K562 (cell line): ENCODE data around the gene CNIH4. TPM values are rescaled to one million over a fixed set of nuclear protein-coding genes. Genes with fewer than 3 reads are reported as not detected.
A peak's percentile ranks its signal among the peaks of the same experiment; 100 is the strongest.

ENCODE experiments used
- ADNP ChIP-seq: fragments of 200-800 bp; sonication (Bioruptor generic); IDR thresholded peaks from 2 replicates; pipeline ENCODE4 v1.6.1; 2016; ENCODE audit warnings: missing genetic modification characterization, missing compliant biosample characterization
- ARHGAP35 ChIP-seq: fragments of 450-650 bp; IDR thresholded peaks from 2 replicates; pipeline ENCODE4 v1.6.1; 2018; ENCODE audit not compliant: partially characterized antibody
- ARID3A ChIP-seq: IDR thresholded peaks from 2 replicates; pipeline ENCODE4 v1.6.1; 2012; ENCODE audit warnings: low read depth, low read length, improper control_type of control experiment, borderline replicate concordance
- CC2D1A ChIP-seq: fragments of 450-650 bp; IDR thresholded peaks from 2 replicates; pipeline ENCODE4 v1.6.1; 2017; ENCODE audit warnings: mild to moderate bottlenecking
- FOXJ3 ChIP-seq: sonication (generic); formaldehyde crosslinking; IDR thresholded peaks from 2 replicates; pipeline ENCODE4 v1.4.0; 2020; ENCODE audit warnings: mild to moderate bottlenecking, missing genetic modification reagents
- GTF3C2 ChIP-seq: IDR thresholded peaks from 3 replicates; pipeline ENCODE4 v1.6.1; 2011; ENCODE audit warnings: borderline replicate concordance, mild to moderate bottlenecking, moderate library complexity; ENCODE audit not compliant: insufficient read length; ENCODE audit errors: extremely low read depth
- HNRNPLL ChIP-seq: fragments of 200-400 bp; formaldehyde crosslinking; IDR thresholded peaks from 2 replicates; pipeline ENCODE4 v1.6.1; 2017; ENCODE audit warnings: low read length, low read depth, mild to moderate bottlenecking; ENCODE audit not compliant: poor library complexity, severe bottlenecking
- IFI16 ChIP-seq: fragments of 250-450 bp; sonication (Bioruptor Pico); IDR thresholded peaks from 2 replicates; pipeline ENCODE4 v2.1.2; 2022; ENCODE audit warnings: mild to moderate bottlenecking, inconsistent platforms
- JUNB ChIP-seq: fragments of 450-650 bp; formaldehyde crosslinking; conservative IDR thresholded peaks from 2 replicates; pipeline ENCODE4 v1.4.0; 2020; ENCODE audit warnings: mild to moderate bottlenecking
- NEUROD1 ChIP-seq: fragments of 150-350 bp; IDR thresholded peaks from 2 replicates; pipeline ENCODE4 v1.6.1; 2014; ENCODE audit warnings: borderline replicate concordance, low read length, low read depth; ENCODE audit not compliant: partially characterized antibody
- POLR3G ChIP-seq: IDR thresholded peaks from 2 replicates; pipeline ENCODE4 v1.6.1; 2011; ENCODE audit not compliant: insufficient read length, insufficient replicate concordance; ENCODE audit errors: extremely low read depth
- RCOR1 ChIP-seq, 2 experiments: IDR thresholded peaks; 2 replicates each; pipeline ENCODE4 v1.6.1; 2012; ENCODE audit warnings: low read depth in 2 of 2, low read length in 2 of 2, borderline replicate concordance in 1 of 2, improper control_type of control experiment in 1 of 2
- SRSF9 ChIP-seq: fragments of 200-400 bp; formaldehyde crosslinking; IDR thresholded peaks from 2 replicates; pipeline ENCODE4 v1.6.1; 2017; ENCODE audit warnings: low read depth, low read length, borderline replicate concordance
- ZBTB26 ChIP-seq: fragments of 450-650 bp; formaldehyde crosslinking; IDR thresholded peaks from 2 replicates; pipeline ENCODE4 v1.4.0; 2022; ENCODE audit warnings: missing genetic modification characterization
- ZNF143 ChIP-seq: sonication (generic); formaldehyde crosslinking; IDR thresholded peaks from 2 replicates; pipeline ENCODE4 v1.9.0; 2022; ENCODE audit warnings: mild to moderate bottlenecking, missing genetic modification reagents
- ZNF561 ChIP-seq: fragments of 450-650 bp; formaldehyde crosslinking; conservative IDR thresholded peaks from 2 replicates; pipeline ENCODE4 v1.4.0; 2020; ENCODE audit warnings: mild to moderate bottlenecking, moderate library complexity
- ZNF79 ChIP-seq: fragments of 250-450 bp; sonication (Bioruptor Pico); IDR thresholded peaks from 2 replicates; pipeline ENCODE4 v1.4.0; 2020; ENCODE audit warnings: low read depth, mild to moderate bottlenecking, moderate library complexity
- polyA plus RNA-seq, 8 experiments: library from polyadenylated mRNA; depleted of rRNA in 4 of 8; stranded (reverse) in 5 of 8; unstranded in 3 of 8; fragments of >200 nt; fragmentation: Nextera tagmentation in 2 of 8; fragmentation: Illumina TruSeq in 1 of 8; extraction: Ambion mirVana in 2 of 8; extraction: Trizol in 1 of 8; gene quantifications; 2 replicates each; pipeline versions ENCODE4 v1.2.1 to v1.2.3, GENCODE V29; 2011 to 2014; ENCODE audit warnings: inconsistent platforms in 1 of 8, missing spikeins in 1 of 8
- total RNA-seq, 7 experiments: library from RNA; depleted of rRNA in 6 of 7; stranded (reverse); fragments of >200 nt in 6 of 7; fragmentation: Illumina TruSeq in 2 of 7; extraction: Trizol in 2 of 7; gene quantifications; 2 replicates each; pipeline versions ENCODE4 v1.2.1 to v1.2.3, GENCODE V29; 2011 to 2021; ENCODE audit warnings: low replicate concordance in 1 of 7

Gene CNIH4
- total and polyA plus RNA-seq, 9 of the 15 experiments (the other 6 are each of a cell fraction or from before 2014, with no cell fraction given), result 41.3 to 266 (median 61.1) TPM

GRCh38 chr1:224356685-224357625 lies at the start of gene CNIH4 (continued):
- TF ChIP-seq ZBTB26 (CRISPR knock-in tag), result no peak
- TF ChIP-seq ZNF143 (CRISPR knock-in tag), result peak; percentile 94
- no peak for TF ChIP-seq FOXJ3
- TF ChIP-seq ZNF561, result no peak
- peak; percentile 73; the same call in 1 of the 2 replicates for TF ChIP-seq ARID3A
- no peak for TF ChIP-seq POLR3G
- no peak for TF ChIP-seq ADNP (tag)
- TF ChIP-seq ZNF79 (CRISPR knock-in tag), result no peak
- TF ChIP-seq ARHGAP35, result no peak
- no peak for TF ChIP-seq SRSF9
- no peak for TF ChIP-seq JUNB
- TF ChIP-seq HNRNPLL, result peak; percentile 96
- no peak for TF ChIP-seq GTF3C2
- no peak for TF ChIP-seq CC2D1A
- TF ChIP-seq RCOR1 (IDR thresholded peaks at IDR 0.05; ENCODE audit: borderline replicate concordance in 1 of 2, low read depth in 2 of 2, low read length in 2 of 2), result peak; percentile 19 to 81; a peak in 2 of 4 replicates
- no peak for TF ChIP-seq IFI16
- TF ChIP-seq NEUROD1, result peak; percentile 5
